HEK293T (cell line): ENCODE data around the gene ATIC.

Experiments used
- BHLHE40 ChIP-seq: fragments of 450-650 bp; IDR thresholded peaks from 2 replicates; pipeline ENCODE4 v1.6.1; 2016; ENCODE audit warnings: mild to moderate bottlenecking, moderate library complexity, borderline replicate concordance
- CTBP1 ChIP-seq: fragments of 450-650 bp; IDR thresholded peaks from 2 replicates; pipeline ENCODE4 v1.6.1; 2016; ENCODE audit warnings: borderline replicate concordance
- ELF4 ChIP-seq: fragments of 450-650 bp; IDR thresholded peaks from 2 replicates; pipeline ENCODE4 v1.6.1; 2017; ENCODE audit warnings: antibody characterized with exemption
- FOXK2 ChIP-seq: fragments of 450-650 bp; IDR thresholded peaks from 2 replicates; pipeline ENCODE4 v1.6.1; 2016; ENCODE audit warnings: mild to moderate bottlenecking
- FOXM1 ChIP-seq: fragments of 450-650 bp; IDR thresholded peaks from 2 replicates; pipeline ENCODE4 v1.6.1; 2017; ENCODE audit warnings: mild to moderate bottlenecking, borderline replicate concordance
- LEF1 ChIP-seq: fragments of 450-650 bp; IDR thresholded peaks from 2 replicates; pipeline ENCODE4 v1.6.1; 2017; ENCODE audit warnings: mild to moderate bottlenecking, borderline replicate concordance
- SP1 ChIP-seq: fragments of 450-650 bp; IDR thresholded peaks from 2 replicates; pipeline ENCODE4 v1.6.1; 2017
- SUZ12 ChIP-seq: fragments of 450-650 bp; IDR thresholded peaks from 2 replicates; pipeline ENCODE4 v1.6.1; 2016; ENCODE audit warnings: mild to moderate bottlenecking
- TARDBP ChIP-seq: fragments of 450-650 bp; IDR thresholded peaks from 2 replicates; pipeline ENCODE4 v1.6.1; 2016
- ZNF384 ChIP-seq: fragments of 450-650 bp; IDR thresholded peaks from 2 replicates; pipeline ENCODE4 v1.6.1; 2016

- TF ChIP-seq FOXK2 (no peak), SUZ12 (no peak), SP1 (no peak), FOXM1 (no peak), CTBP1 (no peak), TARDBP (no peak), BHLHE40 (no peak), LEF1 (no peak), ELF4 (no peak), ZNF384 (no peak)
Measured at GRCh38 chr2:215379039-215379438, 67.2 kb downstream of the ATIC start.
